Uterus (tissue), 4 donors: Measurements from ENCODE around the gene CHST9. TPM values are rescaled to one million over a fixed set of nuclear protein-coding genes. Genes with fewer than 3 reads are reported as not detected.
"Not testable (repeated sequence)": the region's sequence is repeated elsewhere in the genome, so short reads cannot be mapped to it uniquely, and the experiment has no call there.

Experiments used
- DNase-seq, 2 donors: peaks; one replicate each; pipeline ENCODE4 v3.0.0-alpha.2; 2019 to 2020
- H3K27ac ChIP-seq, 2 donors: fragments of 200-600 bp; sonication (generic); 1 replicate in 1 of 2; 2 replicates in 1 of 2; pipeline ENCODE4 v1.5.1; 2016 to 2018
- H3K27me3 ChIP-seq, 2 donors: fragments of 200-600 bp; sonication (generic); one replicate each; pipeline ENCODE4 v1.5.1; 2018 to 2019; ENCODE audit warnings: control low read depth in 1 of 2
- H3K36me3 ChIP-seq, 2 donors: fragments of 200-600 bp; sonication (generic); one replicate each; pipeline ENCODE4 v1.5.1; 2019; ENCODE audit warnings: control low read depth in 1 of 2
- H3K4me1 ChIP-seq, 2 donors: fragments of 200-600 bp; sonication (generic); one replicate each; pipeline ENCODE4 v1.5.1; 2018 to 2019; ENCODE audit warnings: control low read depth in 1 of 2
- H3K4me3 ChIP-seq, 2 donors: fragments of 200-600 bp; sonication (generic); 1 replicate in 1 of 2; 2 replicates in 1 of 2; pipeline ENCODE4 v1.5.1; 2018 to 2019; ENCODE audit warnings: mild to moderate bottlenecking in 1 of 2
- H3K9me3 ChIP-seq, 2 donors: fragments of 200-600 bp; sonication (generic); one replicate each; pipeline ENCODE4 v1.5.1; 2019; ENCODE audit warnings: control low read depth in 1 of 2
- CTCF ChIP-seq, 4 experiments: fragments of 200-600 bp in 2 of 4; fragments of 450-650 bp in 2 of 4; sonication (generic) in 2 of 4; IDR thresholded peaks; one replicate each; pipeline ENCODE4 v1.5.1; 2016 to 2019; ENCODE audit warnings: antibody characterized with exemption in 4 of 4, mild to moderate bottlenecking in 2 of 4, moderate library complexity in 1 of 4
- POLR2A ChIP-seq, 2 donors: fragments of 450-650 bp; IDR thresholded peaks; one replicate each; pipeline ENCODE4 v1.6.1; 2016; ENCODE audit warnings: antibody characterized with exemption in 2 of 2, mild to moderate bottlenecking in 1 of 2, moderate library complexity in 1 of 2
- intact Hi-C: fragments of 100-400 bp; cut with DNase I; formaldehyde crosslinking; loops from one replicate; pipeline ENCODE4 v1.15.1; 2023; ENCODE audit warnings: low total_unique reads
- total RNA-seq, 4 donors: library from RNA; depleted of rRNA in 3 of 4; stranded (reverse); fragments of >200 nt in 3 of 4; gene quantifications; one replicate each; pipeline versions ENCODE4 v1.1.0 to v1.2.4, GENCODE V29; 2014 to 2023
- donor health status: DM: yes; HTN: yes; CAD: no.

CHST9 gene
- total RNA-seq, 4 donors from 2014 or later = 0.21 to 3.7 TPM; not detected in 2

- intact Hi-C loops = no loop called here
- Histone ChIP-seq H3K9me3 (no peaks in the 10 kb centered on the region), H3K27ac (no peak overlapping the region), H3K27me3 (no peaks in the 10 kb centered on the region), H3K4me1 (no peaks in the 10 kb centered on the region), H3K4me3 (no peak overlapping the region), H3K36me3 (no peaks in the 10 kb centered on the region)
- TF ChIP-seq CTCF (IDR thresholded peaks at IDR 0.05) (no peak), POLR2A (IDR thresholded peaks at IDR 0.05) (no peak)
- no peak for DNase-seq
Observed at GRCh38 chr18:26977781-26978180, 207.3 kb downstream of the CHST9 start.

- Histone ChIP-seq H3K36me3 (no peaks in the 10 kb centered on the region), H3K4me3 (no peak overlapping the region), H3K9me3 (no peaks in the 10 kb centered on the region), H3K27ac (no peak overlapping the region), H3K27me3 (no peaks in the 10 kb centered on the region), H3K4me1 (no peaks in the 10 kb centered on the region)
- no peak for TF ChIP-seq POLR2A (IDR thresholded peaks at IDR 0.05)
- no peak for TF ChIP-seq CTCF (IDR thresholded peaks at IDR 0.05)
- DNase-seq = no peak
- intact Hi-C loops = no loop called here
Observed at GRCh38 chr18:26976206-26976605, 208.9 kb downstream of the CHST9 start.

GRCh38 chr18:26972549-26972948 lies 212.6 kb downstream of the CHST9 start:
- H3K4me3 ChIP-seq, intact Hi-C loops, H3K9me3 ChIP-seq, DNase-seq, H3K36me3 ChIP-seq, H3K27me3 ChIP-seq, H3K27ac ChIP-seq, H3K4me1 ChIP-seq: not testable (repeated sequence)

GRCh38 chr18:26971409-26971808 lies 213.7 kb downstream of the CHST9 start:
- Histone ChIP-seq H3K4me3 (no peak overlapping the region), H3K4me1 (no peaks in the 10 kb centered on the region), H3K27me3 (no peaks in the 10 kb centered on the region), H3K9me3 (no peaks in the 10 kb centered on the region), H3K36me3 (no peaks in the 10 kb centered on the region), H3K27ac (no peak overlapping the region)
- no peak for TF ChIP-seq CTCF (IDR thresholded peaks at IDR 0.05)
- TF ChIP-seq POLR2A (IDR thresholded peaks at IDR 0.05) = no peak
- DNase-seq = no peak
- intact Hi-C loops = no loop called here

- TF ChIP-seq CTCF (IDR thresholded peaks at IDR 0.05) (no peak), POLR2A (IDR thresholded peaks at IDR 0.05) (no peak)
- Histone ChIP-seq H3K9me3 (no peaks in the 10 kb centered on the region), H3K4me1 (no peaks in the 10 kb centered on the region), H3K4me3 (no peak overlapping the region), H3K36me3 (no peaks in the 10 kb centered on the region), H3K27ac (no peak overlapping the region), H3K27me3 (no peaks in the 10 kb centered on the region)
- intact Hi-C loops = no loop called here
- DNase-seq = no peak
Observed at GRCh38 chr18:26970637-26971036, 214.5 kb downstream of the CHST9 start.

- DNase-seq = no peak
- Histone ChIP-seq H3K4me1 (no peaks in the 10 kb centered on the region), H3K27me3 (no peaks in the 10 kb centered on the region), H3K4me3 (no peak overlapping the region), H3K9me3 (no peaks in the 10 kb centered on the region), H3K36me3 (no peaks in the 10 kb centered on the region), H3K27ac (no peak overlapping the region)
- no peak for TF ChIP-seq CTCF (IDR thresholded peaks at IDR 0.05)
- no peak for TF ChIP-seq POLR2A (IDR thresholded peaks at IDR 0.05)
- intact Hi-C loops = no loop called here
Observed at GRCh38 chr18:26965206-26965605, 219.9 kb downstream of the CHST9 start.
